Omental fat pad (tissue), 4 donors: ENCODE data around the gene ENPP1. TPM values are rescaled to one million over a fixed set of nuclear protein-coding genes. Genes with fewer than 3 reads are reported as not detected.

Experiments used
- ATAC-seq: fragments of 150-250 bp; one replicate; pipeline ENCODE4 v1.9.1; 2016; ENCODE audit warnings: mild to moderate bottlenecking, moderate library complexity; ENCODE audit not compliant: low FRiP score
- DNase-seq: peaks from one replicate; pipeline ENCODE4 v3.0.0-alpha.2; 2019; ENCODE audit warnings: low spot score
- CTCF ChIP-seq, 3 donors: fragments of 450-650 bp; IDR thresholded peaks; one replicate each; pipeline ENCODE4 v1.5.1; 2016 to 2017; ENCODE audit warnings: antibody characterized with exemption in 3 of 3, mild to moderate bottlenecking in 3 of 3, moderate library complexity in 2 of 3
- total RNA-seq, 4 donors: library from RNA; depleted of rRNA; stranded (reverse); fragments of >200 nt; gene quantifications; one replicate each; pipeline ENCODE4 v1.1.0, GENCODE V29; 2016

The ENPP1 gene
- total RNA-seq, 4 donors from 2014 or later: 10.9 to 60.8 (median 19.3) TPM

- DNase-seq (no peak), ATAC-seq (no peak)
- no peak for TF ChIP-seq CTCF (IDR thresholded peaks at IDR 0.05)
Measured at GRCh38 chr6:131765081-131765803, 42.6 kb upstream of the ENPP1 start.

- no peak for TF ChIP-seq CTCF (IDR thresholded peaks at IDR 0.05)
- DNase-seq (no peak), ATAC-seq (no peak)
Measured at GRCh38 chr6:131765804-131766135, 42.0 kb upstream of the ENPP1 start.

GRCh38 chr6:131766631-131767030, 41.2 kb upstream of the ENPP1 start:
- no peak for TF ChIP-seq CTCF (IDR thresholded peaks at IDR 0.05)
- no peak for ATAC-seq
- no peak for DNase-seq

GRCh38 chr6:131768964-131769363, 38.9 kb upstream of the ENPP1 start:
- no peak for DNase-seq
- no peak for ATAC-seq
- no peak for TF ChIP-seq CTCF (IDR thresholded peaks at IDR 0.05)

- DNase-seq: no peak
- no peak for TF ChIP-seq CTCF (IDR thresholded peaks at IDR 0.05)
- ATAC-seq: no peak
Measured at GRCh38 chr6:131769385-131770141, 38.3 kb upstream of the ENPP1 start.

- ATAC-seq (no peak), DNase-seq (no peak)
- TF ChIP-seq CTCF (IDR thresholded peaks at IDR 0.05): no peak
Measured at GRCh38 chr6:131770776-131771175, 37.0 kb upstream of the ENPP1 start.
